Sigmoid colon (tissue), 4 donors: Measurements from ENCODE around the gene RPS6KA6.

Experiments
- CTCF ChIP-seq, 4 experiments: fragments of 450-650 bp in 3 of 4; fragments of 200-600 bp in 1 of 4; IDR thresholded peaks; one replicate each; pipeline ENCODE4 v1.5.1; 2016 to 2019; ENCODE audit warnings: antibody characterized with exemption in 4 of 4, mild to moderate bottlenecking in 3 of 4, moderate library complexity in 2 of 4
- EP300 ChIP-seq, 4 donors: sonication (generic); formaldehyde crosslinking; IDR thresholded peaks; one replicate each; pipeline ENCODE4 v1.6.1; 2017; ENCODE audit warnings: antibody characterized with exemption in 4 of 4
- POLR2A ChIP-seq, 2 donors: fragments of 450-650 bp; IDR thresholded peaks; one replicate each; pipeline ENCODE4 v1.6.1; 2016; ENCODE audit warnings: antibody characterized with exemption in 2 of 2, mild to moderate bottlenecking in 2 of 2, moderate library complexity in 2 of 2
- POLR2AphosphoS5 ChIP-seq, 4 donors: sonication (generic); formaldehyde crosslinking; IDR thresholded peaks; one replicate each; pipeline ENCODE4 v1.6.1; 2017; ENCODE audit warnings: antibody characterized with exemption in 4 of 4

GRCh38 chrX:84047339-84047738, 140.7 kb downstream of the RPS6KA6 start:
- TF ChIP-seq CTCF (IDR thresholded peaks at IDR 0.05) (no peak), POLR2A (IDR thresholded peaks at IDR 0.05) (no peak), EP300 (IDR thresholded peaks at IDR 0.05) (no peak), POLR2AphosphoS5 (IDR thresholded peaks at IDR 0.05) (no peak)
